Measurements from ENCODE around the gene SPPL2C.

SPPL2C gene

GRCh38 chr17:45833920-45834319 is 10.8 kb upstream of the SPPL2C start:
- DNase-seq: no peak

- no peak for DNase-seq
Measured at GRCh38 chr17:45834471-45835396, 9.9 kb upstream of the SPPL2C start.

- DNase-seq: no peak
Measured at GRCh38 chr17:45835481-45835880, 9.2 kb upstream of the SPPL2C start.

- DNase-seq: no peak
Measured at GRCh38 chr17:45836047-45837044, 8.3 kb upstream of the SPPL2C start.

- no peak for DNase-seq
Measured at GRCh38 chr17:45837187-45837586, 7.5 kb upstream of the SPPL2C start.

GRCh38 chr17:45837603-45838002 is 7.1 kb upstream of the SPPL2C start:
- DNase-seq: no peak

GRCh38 chr17:45838751-45839295 is 5.9 kb upstream of the SPPL2C start:
- no peak for DNase-seq

- no peak for DNase-seq
Measured at GRCh38 chr17:45839442-45839841, 5.2 kb upstream of the SPPL2C start.

- DNase-seq: no peak
Measured at GRCh38 chr17:45841186-45841585, 3.5 kb upstream of the SPPL2C start.

- DNase-seq: no peak
Measured at GRCh38 chr17:45841883-45842525, 2.7 kb upstream of the SPPL2C start.

GRCh38 chr17:45843722-45844121 is 959 bp upstream of the SPPL2C start:
- no peak for DNase-seq

GRCh38 chr17:45845376-45846185 is 900 bp downstream of the SPPL2C start:
- no peak for DNase-seq

- no peak for DNase-seq
Measured at GRCh38 chr17:45846223-45846622, 1.5 kb downstream of the SPPL2C start.

GRCh38 chr17:45846646-45847045 is 2.0 kb downstream of the SPPL2C start:
- no peak for DNase-seq

GRCh38 chr17:45847101-45847500 is 2.4 kb downstream of the SPPL2C start:
- DNase-seq: no peak

GRCh38 chr17:45847747-45848146 is 3.1 kb downstream of the SPPL2C start:
- DNase-seq: no peak

- DNase-seq: no peak
Measured at GRCh38 chr17:45848405-45848804, 3.7 kb downstream of the SPPL2C start.

GRCh38 chr17:45848868-45849535 is 4.3 kb downstream of the SPPL2C start:
- DNase-seq: no peak

GRCh38 chr17:45849536-45849990 is 4.9 kb downstream of the SPPL2C start:
- no peak for DNase-seq

- DNase-seq: no peak
Measured at GRCh38 chr17:45850011-45850410, 5.3 kb downstream of the SPPL2C start.

GRCh38 chr17:45850468-45850867 is 5.8 kb downstream of the SPPL2C start:
- DNase-seq: no peak
